IMR-90 (cell line): ENCODE results near the gene SPATA16. TPM values are rescaled to one million over a fixed set of nuclear protein-coding genes. Genes with fewer than 3 reads are reported as not detected.

Source experiments
- ATAC-seq: fragments of 200-7000 bp; cut with Tn5 transposase; 2 replicates; pipeline ENCODE4 v1.9.1; 2020; ENCODE audit warnings: low read depth, mild to moderate bottlenecking, moderate library complexity
- BruUV-seq: library from RNA; stranded (reverse); fragments of 400-500 nt; replicated peaks from 2 replicates; lab custom pipeline; 2021; lab: Mats Ljungman, UMichigan
- CTCF ChIA-PET: fragments of 300-600 bp; formaldehyde crosslinking; extraction: SDS; loops from one replicate; lab custom pipeline; 2021; ENCODE audit warnings: antibody characterized with exemption; lab: Yijun Ruan, JAX
- POLR2A ChIA-PET: fragments of 300-600 bp; sonication (Branson Sonifier 250); formaldehyde crosslinking; loops from one replicate; lab custom pipeline; 2022; ENCODE audit warnings: antibody characterized with exemption; ENCODE audit not compliant: unreplicated experiment; lab: Charles Lee
- DNase-seq: peaks from one replicate; pipeline ENCODE4 v3.0.0; 2013
- H2AFZ ChIP-seq: replicated peaks from 2 replicates; pipeline ENCODE3; 2013; ENCODE audit warnings: low read length, mild to moderate bottlenecking; ENCODE audit not compliant: poor library complexity
- H2AK5ac ChIP-seq: 2 replicates; pipeline ENCODE4 v1.6.1; 2013; ENCODE audit warnings: low read depth, low read length, inconsistent platforms
- H2AK9ac ChIP-seq: replicated peaks from 2 replicates; pipeline ENCODE3; 2013; ENCODE audit warnings: mild to moderate bottlenecking, low read depth, low read length, moderate library complexity; ENCODE audit not compliant: poor library complexity
- H2BK120ac ChIP-seq: 2 replicates; pipeline ENCODE4 v1.6.1; 2013; ENCODE audit warnings: low read depth, low read length, inconsistent platforms
- H2BK15ac ChIP-seq: 3 replicates; pipeline ENCODE4 v1.6.1; 2013; ENCODE audit warnings: low read depth, low read length, inconsistent platforms
- H2BK20ac ChIP-seq: 2 replicates; pipeline ENCODE4 v1.6.1; 2013; ENCODE audit warnings: low read depth, mild to moderate bottlenecking, inconsistent platforms, low read length, moderate library complexity
- H2BK5ac ChIP-seq: 2 replicates; pipeline ENCODE4 v1.6.1; 2013; ENCODE audit warnings: mild to moderate bottlenecking, low read depth, low read length, inconsistent platforms; ENCODE audit not compliant: poor library complexity, severe bottlenecking
- H3K14ac ChIP-seq: replicated peaks from 2 replicates; pipeline ENCODE4 v1.6.1; 2013; ENCODE audit warnings: low read depth, low read length, inconsistent platforms
- H3K18ac ChIP-seq: 2 replicates; pipeline ENCODE4 v1.6.1; 2013; ENCODE audit warnings: low read depth, low read length, control low read depth
- H3K23ac ChIP-seq: 2 replicates; pipeline ENCODE4 v1.6.1; 2013; ENCODE audit warnings: low read depth, low read length, inconsistent platforms
- H3K27ac ChIP-seq: 2 replicates; pipeline ENCODE4 v1.5.1; 2013; ENCODE audit warnings: mild to moderate bottlenecking, control low read depth, low read length; ENCODE audit not compliant: insufficient read depth
- H3K27me3 ChIP-seq: 2 replicates; pipeline ENCODE4 v1.6.1; 2013; ENCODE audit warnings: low read length; ENCODE audit not compliant: control insufficient read depth, insufficient read depth
- H3K36me3 ChIP-seq: 2 replicates; pipeline ENCODE4 v1.6.1; 2013; ENCODE audit warnings: low read length, mixed read lengths; ENCODE audit not compliant: control insufficient read depth, insufficient read depth
- H3K4ac ChIP-seq: 2 replicates; pipeline ENCODE4 v1.6.1; 2013; ENCODE audit warnings: low read depth, low read length, inconsistent platforms
- H3K4me1 ChIP-seq: 2 replicates; pipeline ENCODE4 v1.6.1; 2013; ENCODE audit warnings: low read length, mixed read lengths; ENCODE audit not compliant: control insufficient read depth, insufficient read depth
- H3K4me2 ChIP-seq: 2 replicates; pipeline ENCODE4 v1.6.1; 2013; ENCODE audit warnings: low read depth, mild to moderate bottlenecking, control low read depth, low read length, moderate library complexity
- H3K4me3 ChIP-seq: 2 replicates; pipeline ENCODE4 v1.5.1; 2013; ENCODE audit warnings: low read depth, mild to moderate bottlenecking, control low read depth, low read length, moderate library complexity; ENCODE audit not compliant: insufficient read depth
- H3K56ac ChIP-seq: 2 replicates; pipeline ENCODE4 v1.6.1; 2013; ENCODE audit warnings: low read length, inconsistent platforms; ENCODE audit not compliant: insufficient read depth; ENCODE audit errors: extremely low read depth
- H3K79me1 ChIP-seq, 2 experiments: 2 replicates each; pipeline ENCODE4 v1.6.1; 2013; ENCODE audit warnings: low read length in 2 of 2, inconsistent platforms in 1 of 2, low read depth in 1 of 2
- H3K9ac ChIP-seq: 2 replicates; pipeline ENCODE4 v1.6.1; 2013; ENCODE audit warnings: low read depth, low read length, control low read depth
- H3K9me1 ChIP-seq: 2 replicates; pipeline ENCODE4 v1.6.1; 2013; ENCODE audit warnings: low read length, inconsistent platforms; ENCODE audit not compliant: insufficient read depth
- H3K9me3 ChIP-seq: 2 replicates; pipeline ENCODE4 v1.6.1; 2013; ENCODE audit warnings: low read length; ENCODE audit not compliant: control insufficient read depth, insufficient read depth
- H4K20me1 ChIP-seq: 2 replicates; pipeline ENCODE4 v1.6.1; 2013; ENCODE audit warnings: low read length, inconsistent platforms; ENCODE audit not compliant: insufficient read depth
- H4K5ac ChIP-seq: 2 replicates; pipeline ENCODE4 v1.6.1; 2013; ENCODE audit warnings: mild to moderate bottlenecking, low read depth, low read length, control low read depth
- H4K8ac ChIP-seq, 2 experiments: 2 replicates each; pipeline ENCODE4 v1.6.1; 2013; ENCODE audit warnings: low read depth in 2 of 2, low read length in 2 of 2, control low read depth in 1 of 2, inconsistent platforms in 1 of 2
- H4K91ac ChIP-seq: 2 replicates; pipeline ENCODE4 v1.6.1; 2013; ENCODE audit warnings: low read depth, low read length, inconsistent platforms; ENCODE audit not compliant: insufficient read depth
- BHLHE40 ChIP-seq: fragments of 150-350 bp; IDR thresholded peaks from 2 replicates; pipeline ENCODE4 v1.6.1; 2016; ENCODE audit warnings: mild to moderate bottlenecking, low read depth, low read length
- CEBPB ChIP-seq: IDR thresholded peaks from 2 replicates; pipeline ENCODE4 v1.6.1; 2012; ENCODE audit warnings: low read depth, low read length, improper control_type of control experiment
- MAZ ChIP-seq: IDR thresholded peaks from 2 replicates; pipeline ENCODE4 v1.6.1; 2012; ENCODE audit warnings: low read depth, mild to moderate bottlenecking, low read length, improper control_type of control experiment, moderate library complexity, borderline replicate concordance
- dilution Hi-C: fragments of 300-500 bp; cut with HindIII; formaldehyde crosslinking; loops from one replicate; pipeline ENCODE4 v1.14.3; 2018; ENCODE audit warnings: low sequenced_read_pairs; ENCODE audit not compliant: unreplicated experiment
- in situ Hi-C: fragments of 300-500 bp; cut with MboI; formaldehyde crosslinking; loops from 3 replicates; pipeline ENCODE4 v1.14.3; 2019; ENCODE audit warnings: low sequenced_read_pairs, inconsistent platforms, mixed read lengths
- intact Hi-C: fragments of 100-400 bp; cut with micrococcal nuclease; formaldehyde crosslinking; loops from 2 replicates; pipeline ENCODE4 v1.10.0; 2022
- polyA plus RNA-seq, 3 experiments: library from polyadenylated mRNA; depleted of rRNA; stranded (reverse); fragments of >200 nt; gene quantifications; 2 replicates each; pipeline ENCODE4 v1.2.3, GENCODE V29; 2012; ENCODE audit warnings: low replicate concordance in 1 of 3
- total RNA-seq: library from RNA; depleted of rRNA; stranded (reverse); fragments of >200 nt; gene quantifications from 2 replicates; pipeline ENCODE4 v1.2.3, GENCODE V29; 2012
- TF ChIP-seq, protein P1 (sequence below): fragments of 150-350 bp; IDR thresholded peaks from 2 replicates; pipeline ENCODE4 v1.6.1; 2016; ENCODE audit warnings: low read depth, mild to moderate bottlenecking, low read length, moderate library complexity, borderline replicate concordance
- TF ChIP-seq, protein P2 (sequence below): fragments of 150-350 bp; IDR thresholded peaks from 2 replicates; pipeline ENCODE4 v1.6.1; 2017; ENCODE audit warnings: mild to moderate bottlenecking, antibody characterized with exemption, low read length, low read depth
- TF ChIP-seq, protein P3 (sequence below): conservative IDR thresholded peaks from 2 replicates; pipeline ENCODE4 v1.5.1; 2012; ENCODE audit warnings: mild to moderate bottlenecking, low read depth, low read length, improper control_type of control experiment

SPATA16 gene
- total and polyA plus RNA-seq, 2 of the 4 experiments (the other 2 are of a cell fraction), result not detected

DNA sequence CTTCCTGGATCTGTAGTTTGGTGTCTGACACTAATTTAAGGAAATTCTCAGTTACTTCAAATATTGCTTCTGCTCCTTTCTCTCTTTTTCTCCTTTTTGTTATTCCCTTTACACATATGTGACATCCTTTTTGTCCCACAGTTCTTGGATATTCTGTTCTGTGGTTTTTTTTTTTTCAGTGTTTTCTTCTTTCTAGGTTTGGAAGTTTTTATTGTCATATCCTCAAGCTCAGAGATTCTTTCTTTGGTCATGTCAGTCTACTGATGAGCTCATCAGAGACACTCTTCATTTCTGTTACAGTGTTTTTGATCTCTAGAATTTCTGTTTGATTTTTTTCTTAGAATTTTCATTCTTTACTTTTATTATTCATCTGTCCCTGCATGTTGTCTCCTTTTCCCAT is 140.5 kb downstream of the SPATA16 start:
- Histone ChIP-seq H4K8ac (no peak overlapping the region), H2BK20ac (no peak overlapping the region), H4K5ac (no peak overlapping the region), H2BK15ac (no peak overlapping the region), H2AK5ac (no peak overlapping the region), H3K9ac (no peak overlapping the region), H3K9me3 (no peaks in the 10 kb centered on the region), H3K23ac (no peak overlapping the region), H3K9me1 (no peaks in the 10 kb centered on the region), H2BK120ac (no peak overlapping the region), H2AK9ac (no peak overlapping the region), H3K79me1 (no peaks in the 10 kb centered on the region), H3K4me2 (no peak overlapping the region), H2AFZ (no peak overlapping the region), H3K4ac (no peak overlapping the region), H2BK5ac (no peak overlapping the region), H3K27ac (no peak overlapping the region), H4K20me1 (no peaks in the 10 kb centered on the region), H4K91ac (no peak overlapping the region), H3K18ac (no peak overlapping the region), H3K14ac (no peak overlapping the region), H3K4me3 (no peak overlapping the region), H3K56ac (no peak overlapping the region), H3K4me1 (no peaks in the 10 kb centered on the region), H3K27me3 (no peaks in the 10 kb centered on the region), H3K36me3 (no peaks in the 10 kb centered on the region)
- DNase-seq, result no peak
- ChIA-PET CTCF (no interaction called here), POLR2A (no interaction called here)
- no TSS peak for BruUV-seq
- intact Hi-C loops, result no loop called here
- TF ChIP-seq, protein P1, sequence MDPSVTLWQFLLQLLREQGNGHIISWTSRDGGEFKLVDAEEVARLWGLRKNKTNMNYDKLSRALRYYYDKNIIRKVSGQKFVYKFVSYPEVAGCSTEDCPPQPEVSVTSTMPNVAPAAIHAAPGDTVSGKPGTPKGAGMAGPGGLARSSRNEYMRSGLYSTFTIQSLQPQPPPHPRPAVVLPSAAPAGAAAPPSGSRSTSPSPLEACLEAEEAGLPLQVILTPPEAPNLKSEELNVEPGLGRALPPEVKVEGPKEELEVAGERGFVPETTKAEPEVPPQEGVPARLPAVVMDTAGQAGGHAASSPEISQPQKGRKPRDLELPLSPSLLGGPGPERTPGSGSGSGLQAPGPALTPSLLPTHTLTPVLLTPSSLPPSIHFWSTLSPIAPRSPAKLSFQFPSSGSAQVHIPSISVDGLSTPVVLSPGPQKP, result no peak
- TF ChIP-seq, protein P2, sequence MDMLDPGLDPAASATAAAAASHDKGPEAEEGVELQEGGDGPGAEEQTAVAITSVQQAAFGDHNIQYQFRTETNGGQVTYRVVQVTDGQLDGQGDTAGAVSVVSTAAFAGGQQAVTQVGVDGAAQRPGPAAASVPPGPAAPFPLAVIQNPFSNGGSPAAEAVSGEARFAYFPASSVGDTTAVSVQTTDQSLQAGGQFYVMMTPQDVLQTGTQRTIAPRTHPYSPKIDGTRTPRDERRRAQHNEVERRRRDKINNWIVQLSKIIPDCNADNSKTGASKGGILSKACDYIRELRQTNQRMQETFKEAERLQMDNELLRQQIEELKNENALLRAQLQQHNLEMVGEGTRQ, result no peak
- TF ChIP-seq, protein P3, sequence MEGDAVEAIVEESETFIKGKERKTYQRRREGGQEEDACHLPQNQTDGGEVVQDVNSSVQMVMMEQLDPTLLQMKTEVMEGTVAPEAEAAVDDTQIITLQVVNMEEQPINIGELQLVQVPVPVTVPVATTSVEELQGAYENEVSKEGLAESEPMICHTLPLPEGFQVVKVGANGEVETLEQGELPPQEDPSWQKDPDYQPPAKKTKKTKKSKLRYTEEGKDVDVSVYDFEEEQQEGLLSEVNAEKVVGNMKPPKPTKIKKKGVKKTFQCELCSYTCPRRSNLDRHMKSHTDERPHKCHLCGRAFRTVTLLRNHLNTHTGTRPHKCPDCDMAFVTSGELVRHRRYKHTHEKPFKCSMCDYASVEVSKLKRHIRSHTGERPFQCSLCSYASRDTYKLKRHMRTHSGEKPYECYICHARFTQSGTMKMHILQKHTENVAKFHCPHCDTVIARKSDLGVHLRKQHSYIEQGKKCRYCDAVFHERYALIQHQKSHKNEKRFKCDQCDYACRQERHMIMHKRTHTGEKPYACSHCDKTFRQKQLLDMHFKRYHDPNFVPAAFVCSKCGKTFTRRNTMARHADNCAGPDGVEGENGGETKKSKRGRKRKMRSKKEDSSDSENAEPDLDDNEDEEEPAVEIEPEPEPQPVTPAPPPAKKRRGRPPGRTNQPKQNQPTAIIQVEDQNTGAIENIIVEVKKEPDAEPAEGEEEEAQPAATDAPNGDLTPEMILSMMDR, result no peak
- TF ChIP-seq BHLHE40 (no peak), CEBPB (no peak), MAZ (no peak)
- in situ Hi-C loops, result no loop called here
- dilution Hi-C loops, result no loop called here
- ATAC-seq, result no peak
